Right lobe of liver (tissue), 4 donors: ENCODE data around the gene MAP3K5.

Source experiments
- POLR2A ChIP-seq: fragments of 450-650 bp; IDR thresholded peaks from one replicate; pipeline ENCODE4 v1.6.1; 2017; ENCODE audit warnings: antibody characterized with exemption, mild to moderate bottlenecking
- TF ChIP-seq, protein P1 (sequence below), 4 donors: fragments of 200-600 bp in 3 of 4; fragments of 450-650 bp in 1 of 4; IDR thresholded peaks; one replicate each; pipeline versions ENCODE4 v1.5.1 to v1.8.0; 2016 to 2022; ENCODE audit warnings: antibody characterized with exemption in 4 of 4, mild to moderate bottlenecking in 2 of 4
- donor health status: DM: no; HTN: no; CAD: no.
- donor health status: DM: no; HTN: no; CAD: no.
- donor health status: DM: no; HTN: yes; CAD: no.

- TF ChIP-seq, protein P1, sequence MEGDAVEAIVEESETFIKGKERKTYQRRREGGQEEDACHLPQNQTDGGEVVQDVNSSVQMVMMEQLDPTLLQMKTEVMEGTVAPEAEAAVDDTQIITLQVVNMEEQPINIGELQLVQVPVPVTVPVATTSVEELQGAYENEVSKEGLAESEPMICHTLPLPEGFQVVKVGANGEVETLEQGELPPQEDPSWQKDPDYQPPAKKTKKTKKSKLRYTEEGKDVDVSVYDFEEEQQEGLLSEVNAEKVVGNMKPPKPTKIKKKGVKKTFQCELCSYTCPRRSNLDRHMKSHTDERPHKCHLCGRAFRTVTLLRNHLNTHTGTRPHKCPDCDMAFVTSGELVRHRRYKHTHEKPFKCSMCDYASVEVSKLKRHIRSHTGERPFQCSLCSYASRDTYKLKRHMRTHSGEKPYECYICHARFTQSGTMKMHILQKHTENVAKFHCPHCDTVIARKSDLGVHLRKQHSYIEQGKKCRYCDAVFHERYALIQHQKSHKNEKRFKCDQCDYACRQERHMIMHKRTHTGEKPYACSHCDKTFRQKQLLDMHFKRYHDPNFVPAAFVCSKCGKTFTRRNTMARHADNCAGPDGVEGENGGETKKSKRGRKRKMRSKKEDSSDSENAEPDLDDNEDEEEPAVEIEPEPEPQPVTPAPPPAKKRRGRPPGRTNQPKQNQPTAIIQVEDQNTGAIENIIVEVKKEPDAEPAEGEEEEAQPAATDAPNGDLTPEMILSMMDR (IDR thresholded peaks at IDR 0.05), result no peak
- TF ChIP-seq POLR2A, result no peak
Measured at GRCh38 chr6:136529710-136530109, 262.6 kb downstream of the MAP3K5 start.
